Natural killer cell (primary cell): ENCODE data around the gene SLC22A23. TPM values are rescaled to one million over a fixed set of nuclear protein-coding genes. Genes with fewer than 3 reads are reported as not detected.

ENCODE experiments used
- ATAC-seq, 3 donors: fragments of 150-1000 bp in 2 of 3; fragments of 200-7000 bp in 1 of 3; cut with Tn5 transposase; 1 replicate in 1 of 3; 2 replicates in 2 of 3; pipeline ENCODE4 v1.10.0; 2021; ENCODE audit warnings: mild to moderate bottlenecking in 2 of 3, moderate library complexity in 2 of 3
- DNase-seq, 2 donors: peaks; one replicate each; pipeline versions ENCODE4 v3.0.0 to v3.0.0-alpha.2; 2013 to 2021; ENCODE audit warnings: mixed read lengths in 1 of 2
- H3K27ac ChIP-seq: one replicate; pipeline ENCODE4 v1.5.1; 2013; ENCODE audit warnings: mild to moderate bottlenecking, low read length
- H3K27me3 ChIP-seq: one replicate; pipeline ENCODE4 v1.6.1; 2013; ENCODE audit warnings: low read length; ENCODE audit not compliant: control insufficient read depth, insufficient read depth
- H3K36me3 ChIP-seq: one replicate; pipeline ENCODE4 v1.6.1; 2013; ENCODE audit warnings: low read length; ENCODE audit not compliant: control insufficient read depth, insufficient read depth
- H3K4me1 ChIP-seq: one replicate; pipeline ENCODE4 v1.6.1; 2013; ENCODE audit warnings: low read length; ENCODE audit not compliant: control insufficient read depth, insufficient read depth
- H3K4me3 ChIP-seq: one replicate; pipeline ENCODE4 v1.5.1; 2013; ENCODE audit warnings: low read length
- H3K9me3 ChIP-seq: one replicate; pipeline ENCODE4 v1.6.1; 2013; ENCODE audit warnings: low read length; ENCODE audit not compliant: control insufficient read depth, insufficient read depth
- H3K27ac Mint-ChIP-seq, 2 donors: one replicate each; pipeline ENCODE4 v1.8.0; 2022; ENCODE audit warnings: mild to moderate bottlenecking in 2 of 2, mixed read lengths in 2 of 2, moderate library complexity in 1 of 2
- H3K27me3 Mint-ChIP-seq, 2 donors: one replicate each; pipeline ENCODE4 v1.8.0; 2022; ENCODE audit warnings: low read depth in 2 of 2, mixed read lengths in 2 of 2
- H3K36me3 Mint-ChIP-seq: one replicate; pipeline ENCODE4 v1.8.0; 2022; ENCODE audit warnings: mixed read lengths
- H3K4me1 Mint-ChIP-seq, 2 donors: one replicate each; pipeline ENCODE4 v1.8.0; 2022; ENCODE audit warnings: mixed read lengths in 2 of 2
- H3K4me3 Mint-ChIP-seq: one replicate; pipeline ENCODE4 v1.8.0; 2022; ENCODE audit warnings: mild to moderate bottlenecking, moderate library complexity, mixed read lengths
- H3K9me3 Mint-ChIP-seq, 2 donors: one replicate each; pipeline ENCODE4 v1.8.0; 2022; ENCODE audit warnings: mixed read lengths in 2 of 2
- WGBS: methylation state at CpG from one replicate; pipeline ENCODE4 v1.1.7; 2013; ENCODE audit warnings: missing lambda C conversion rate; ENCODE audit not compliant: insufficient coverage; 5-methylcytosine and 5-hydroxymethylcytosine counted together
- intact Hi-C: fragments of 100-400 bp; cut with micrococcal nuclease; formaldehyde crosslinking; loops from one replicate; pipeline ENCODE4 v1.14.2; 2022
- total RNA-seq, 4 donors: library from RNA; stranded (reverse); fragments of 120-200 nt in 1 of 4; gene quantifications; one replicate each; pipeline versions ENCODE4 v1.2.3 to v1.2.4, GENCODE V29; 2013 to 2022
- TF ChIP-seq, protein P1 (sequence below): fragments of 200-600 bp; IDR thresholded peaks from one replicate; pipeline ENCODE4 v1.8.0; 2022; ENCODE audit warnings: antibody characterized with exemption

Gene SLC22A23
- total RNA-seq, 3 donors from 2014 or later (not counting 1 experiment from before 2014, with no cell fraction given): 0.24 to 0.79 (median 0.38) TPM

DNA sequence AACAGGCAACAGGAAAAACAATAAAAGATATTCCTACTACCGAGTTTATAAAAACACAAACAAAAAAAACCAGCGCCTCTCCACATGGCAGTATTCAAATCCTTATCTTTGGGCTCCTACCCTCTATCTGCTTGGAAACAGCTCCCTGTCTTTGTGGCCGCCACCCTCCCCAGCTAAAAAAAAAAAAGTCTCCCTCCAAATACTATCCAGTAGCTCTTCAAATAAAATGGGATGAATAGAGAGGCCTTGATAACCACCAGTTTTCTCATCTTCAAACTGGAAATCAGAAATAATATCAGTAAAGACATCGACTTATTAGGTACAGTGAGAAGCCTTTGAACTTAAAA is 101.9 kb downstream of the SLC22A23 start:
- Histone ChIP-seq H3K4me3 (no peak overlapping the region), H3K27ac (no peak overlapping the region), H3K27me3 (no peaks in the 10 kb centered on the region), H3K9me3 (no peaks in the 10 kb centered on the region), H3K4me1 (peaks cover 16% of the 10 kb centered on the region), H3K36me3 (no peaks in the 10 kb centered on the region)
- peak overlapping the region; percentile 85 for H3K4me3 Mint-ChIP-seq
- H3K27me3 Mint-ChIP-seq: peaks cover 0 to 6% of the 10 kb centered on the region in 2 donors
- DNase-seq (no peak), ATAC-seq (no peak)
- intact Hi-C loops: no loop called here
- peak overlapping the region; percentile 78 to 84 for H3K27ac Mint-ChIP-seq
- no peaks in the 10 kb centered on the region for H3K36me3 Mint-ChIP-seq
- TF ChIP-seq, protein P1, sequence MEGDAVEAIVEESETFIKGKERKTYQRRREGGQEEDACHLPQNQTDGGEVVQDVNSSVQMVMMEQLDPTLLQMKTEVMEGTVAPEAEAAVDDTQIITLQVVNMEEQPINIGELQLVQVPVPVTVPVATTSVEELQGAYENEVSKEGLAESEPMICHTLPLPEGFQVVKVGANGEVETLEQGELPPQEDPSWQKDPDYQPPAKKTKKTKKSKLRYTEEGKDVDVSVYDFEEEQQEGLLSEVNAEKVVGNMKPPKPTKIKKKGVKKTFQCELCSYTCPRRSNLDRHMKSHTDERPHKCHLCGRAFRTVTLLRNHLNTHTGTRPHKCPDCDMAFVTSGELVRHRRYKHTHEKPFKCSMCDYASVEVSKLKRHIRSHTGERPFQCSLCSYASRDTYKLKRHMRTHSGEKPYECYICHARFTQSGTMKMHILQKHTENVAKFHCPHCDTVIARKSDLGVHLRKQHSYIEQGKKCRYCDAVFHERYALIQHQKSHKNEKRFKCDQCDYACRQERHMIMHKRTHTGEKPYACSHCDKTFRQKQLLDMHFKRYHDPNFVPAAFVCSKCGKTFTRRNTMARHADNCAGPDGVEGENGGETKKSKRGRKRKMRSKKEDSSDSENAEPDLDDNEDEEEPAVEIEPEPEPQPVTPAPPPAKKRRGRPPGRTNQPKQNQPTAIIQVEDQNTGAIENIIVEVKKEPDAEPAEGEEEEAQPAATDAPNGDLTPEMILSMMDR: no peak
- WGBS: 92% methylated on average over 4 of the region's 4 CpGs
- peaks cover 15 to 18% of the 10 kb centered on the region in 2 donors for H3K4me1 Mint-ChIP-seq
- no peaks in the 10 kb centered on the region for H3K9me3 Mint-ChIP-seq

DNA sequence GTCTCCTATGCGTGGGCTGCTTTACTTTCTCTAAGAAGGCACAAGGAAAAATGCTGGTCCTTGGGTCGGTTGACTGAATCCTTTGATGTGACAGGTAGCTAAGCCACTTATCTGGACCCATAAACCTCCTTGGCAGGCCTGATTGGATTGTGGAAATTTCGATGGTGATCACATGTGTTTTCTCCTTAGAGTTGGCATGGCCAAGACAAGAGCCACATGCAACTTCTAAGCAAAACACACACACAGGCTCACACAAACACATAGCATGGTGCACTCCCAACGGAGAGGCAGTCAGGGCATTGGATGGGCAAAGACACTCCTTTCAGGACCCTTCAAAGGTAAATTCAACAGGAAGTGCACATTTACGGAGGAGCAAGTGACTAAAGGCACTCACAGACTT is 102.9 kb downstream of the SLC22A23 start:
- Mint-ChIP-seq H3K36me3 (no peaks in the 10 kb centered on the region), H3K4me3 (no peak overlapping the region), H3K9me3 (no peaks in the 10 kb centered on the region), H3K27me3 (peaks cover 5 to 12% of the 10 kb centered on the region in 2 donors), H3K4me1 (peaks cover 15 to 18% of the 10 kb centered on the region in 2 donors), H3K27ac (no peak overlapping the region)
- H3K36me3 ChIP-seq: no peaks in the 10 kb centered on the region
- ATAC-seq (no peak), DNase-seq (no peak)
- no peaks in the 10 kb centered on the region for H3K9me3 ChIP-seq
- peaks cover 16% of the 10 kb centered on the region for H3K4me1 ChIP-seq
- intact Hi-C loops: no loop called here
- H3K27ac ChIP-seq: no peak overlapping the region
- no peaks in the 10 kb centered on the region for H3K27me3 ChIP-seq
- 96% methylated on average over 4 of the region's 5 CpGs for WGBS
- no peak overlapping the region for H3K4me3 ChIP-seq
- TF ChIP-seq, protein P1: no peak

DNA sequence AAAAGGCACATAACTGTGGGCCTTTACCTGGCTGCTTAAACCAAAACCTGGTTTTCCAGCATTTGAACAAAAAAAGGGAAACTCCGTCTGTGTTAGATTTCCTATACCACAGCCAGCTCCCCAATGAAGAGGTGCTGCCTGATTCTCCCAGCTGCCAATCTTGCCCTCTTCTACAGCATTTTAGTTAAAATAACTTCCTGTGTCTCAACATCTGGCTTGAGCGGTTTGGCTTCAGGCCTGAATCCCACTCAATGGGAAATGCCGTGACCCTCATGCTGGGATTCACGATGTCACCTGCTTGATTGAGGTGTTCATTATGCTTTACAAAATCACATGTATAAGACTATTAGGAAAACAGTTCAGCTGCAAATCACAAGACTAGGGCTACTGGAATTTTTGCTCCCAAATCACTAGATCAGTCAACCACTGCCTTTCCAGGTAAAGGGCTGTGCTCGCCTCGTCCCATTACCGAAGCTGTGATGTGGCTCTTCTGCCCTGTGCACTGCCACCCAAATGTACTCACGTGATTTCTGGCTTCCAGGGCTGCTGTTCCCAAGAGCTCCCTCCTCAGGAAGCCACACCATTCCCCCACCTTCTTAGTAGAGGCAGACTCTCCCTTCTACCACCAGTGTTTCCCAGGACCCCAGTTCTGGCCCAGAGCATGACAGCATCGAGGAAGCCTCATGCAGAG is 103.5 kb downstream of the SLC22A23 start:
- no peak overlapping the region for H3K27ac Mint-ChIP-seq
- peaks cover 15 to 18% of the 10 kb centered on the region in 2 donors for H3K4me1 Mint-ChIP-seq
- H3K27me3 Mint-ChIP-seq: peaks cover 10 to 15% of the 10 kb centered on the region in 2 donors
- no peaks in the 10 kb centered on the region for H3K27me3 ChIP-seq
- DNase-seq (no peak), ATAC-seq (no peak)
- H3K36me3 Mint-ChIP-seq: no peaks in the 10 kb centered on the region
- intact Hi-C loops: no loop called here
- no peak overlapping the region for H3K4me3 Mint-ChIP-seq
- no peak overlapping the region for H3K4me3 ChIP-seq
- no peaks in the 10 kb centered on the region for H3K9me3 ChIP-seq
- no peak overlapping the region for H3K27ac ChIP-seq
- H3K36me3 ChIP-seq: no peaks in the 10 kb centered on the region
- TF ChIP-seq, protein P1: no peak
- H3K9me3 Mint-ChIP-seq: no peaks in the 10 kb centered on the region
- peaks cover 16% of the 10 kb centered on the region for H3K4me1 ChIP-seq
- 74% methylated on average over 9 of the region's 9 CpGs for WGBS

DNA sequence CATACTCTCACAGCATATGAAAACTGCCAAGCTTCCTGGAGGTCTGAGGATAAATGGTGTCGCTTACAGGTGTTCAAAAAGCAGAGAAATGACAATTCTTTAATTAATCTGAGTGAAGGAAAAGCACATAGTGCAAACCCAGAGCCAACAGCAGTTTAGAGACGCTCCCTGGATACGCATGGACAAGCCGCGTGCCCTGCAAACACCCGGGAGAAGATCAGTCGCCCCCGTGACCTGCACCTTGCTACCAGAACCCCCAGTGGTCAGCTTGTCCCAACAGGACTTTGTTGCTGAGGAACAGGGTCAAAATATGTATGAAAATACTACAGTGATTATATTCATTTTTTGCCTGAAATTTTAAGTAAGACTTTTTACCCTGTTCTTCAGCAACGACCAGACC is 104.2 kb downstream of the SLC22A23 start:
- Mint-ChIP-seq H3K36me3 (no peaks in the 10 kb centered on the region), H3K27ac (no peak overlapping the region), H3K9me3 (no peaks in the 10 kb centered on the region), H3K4me3 (no peak overlapping the region), H3K4me1 (peaks cover 15 to 18% of the 10 kb centered on the region in 2 donors), H3K27me3 (peaks cover 17 to 19% of the 10 kb centered on the region in 2 donors)
- H3K4me1 ChIP-seq: peaks cover 16% of the 10 kb centered on the region
- no peak overlapping the region for H3K4me3 ChIP-seq
- WGBS: 88% methylated on average over 9 of the region's 9 CpGs
- DNase-seq (no peak), ATAC-seq (no peak)
- H3K36me3 ChIP-seq: no peaks in the 10 kb centered on the region
- intact Hi-C loops: no loop called here
- no peaks in the 10 kb centered on the region for H3K9me3 ChIP-seq
- TF ChIP-seq, protein P1: no peak
- no peaks in the 10 kb centered on the region for H3K27me3 ChIP-seq
- H3K27ac ChIP-seq: no peak overlapping the region
